ENCODE results near the gene TPBGL.

The TPBGL gene

DNA sequence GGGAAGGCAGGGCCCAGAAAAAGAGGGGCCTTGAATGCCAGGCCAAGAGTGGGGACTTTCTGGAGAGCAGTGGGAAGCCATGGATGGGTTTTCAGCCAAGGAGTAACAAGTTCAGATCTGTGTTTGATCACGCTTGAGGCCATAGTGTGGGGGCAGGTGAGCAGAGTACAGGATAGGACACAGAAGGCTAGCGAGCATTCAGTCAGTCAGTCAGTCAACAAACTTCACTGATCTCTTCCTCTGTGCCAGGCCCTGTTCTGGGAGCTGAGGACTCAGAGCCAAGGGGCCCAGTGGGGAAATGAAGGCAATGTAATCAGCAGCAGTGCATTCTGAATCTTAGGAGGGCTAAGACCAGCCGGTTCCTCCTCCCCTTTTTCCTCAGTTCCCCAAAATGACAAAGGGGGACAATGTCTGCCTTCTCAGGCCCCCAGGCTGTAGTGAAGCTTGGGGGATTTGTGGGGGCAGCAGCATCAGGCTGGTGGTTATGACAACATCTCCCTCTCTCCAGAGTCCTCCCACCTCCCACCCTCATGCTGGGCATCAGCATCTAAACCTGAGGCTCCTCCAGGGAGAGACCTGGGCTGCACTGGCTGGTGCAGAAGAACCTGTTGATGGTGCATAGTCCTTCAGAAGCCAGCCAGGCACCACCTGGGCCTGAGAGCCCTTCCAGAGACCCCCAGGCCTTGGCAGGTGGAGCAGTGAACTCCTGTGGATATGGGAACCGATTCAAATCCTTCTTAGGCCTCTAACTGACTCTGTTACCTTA lies 42.9 kb upstream of the TPBGL start:
- no peak overlapping the region for H3K4me3 ChIP-seq (ENCODE audit: low read length)
- TF ChIP-seq, protein P1, sequence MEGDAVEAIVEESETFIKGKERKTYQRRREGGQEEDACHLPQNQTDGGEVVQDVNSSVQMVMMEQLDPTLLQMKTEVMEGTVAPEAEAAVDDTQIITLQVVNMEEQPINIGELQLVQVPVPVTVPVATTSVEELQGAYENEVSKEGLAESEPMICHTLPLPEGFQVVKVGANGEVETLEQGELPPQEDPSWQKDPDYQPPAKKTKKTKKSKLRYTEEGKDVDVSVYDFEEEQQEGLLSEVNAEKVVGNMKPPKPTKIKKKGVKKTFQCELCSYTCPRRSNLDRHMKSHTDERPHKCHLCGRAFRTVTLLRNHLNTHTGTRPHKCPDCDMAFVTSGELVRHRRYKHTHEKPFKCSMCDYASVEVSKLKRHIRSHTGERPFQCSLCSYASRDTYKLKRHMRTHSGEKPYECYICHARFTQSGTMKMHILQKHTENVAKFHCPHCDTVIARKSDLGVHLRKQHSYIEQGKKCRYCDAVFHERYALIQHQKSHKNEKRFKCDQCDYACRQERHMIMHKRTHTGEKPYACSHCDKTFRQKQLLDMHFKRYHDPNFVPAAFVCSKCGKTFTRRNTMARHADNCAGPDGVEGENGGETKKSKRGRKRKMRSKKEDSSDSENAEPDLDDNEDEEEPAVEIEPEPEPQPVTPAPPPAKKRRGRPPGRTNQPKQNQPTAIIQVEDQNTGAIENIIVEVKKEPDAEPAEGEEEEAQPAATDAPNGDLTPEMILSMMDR (conservative IDR thresholded peaks at IDR 0.05; ENCODE audit: low read length), result no peak
- no peak for DNase-seq (ENCODE audit: low read depth)

DNA sequence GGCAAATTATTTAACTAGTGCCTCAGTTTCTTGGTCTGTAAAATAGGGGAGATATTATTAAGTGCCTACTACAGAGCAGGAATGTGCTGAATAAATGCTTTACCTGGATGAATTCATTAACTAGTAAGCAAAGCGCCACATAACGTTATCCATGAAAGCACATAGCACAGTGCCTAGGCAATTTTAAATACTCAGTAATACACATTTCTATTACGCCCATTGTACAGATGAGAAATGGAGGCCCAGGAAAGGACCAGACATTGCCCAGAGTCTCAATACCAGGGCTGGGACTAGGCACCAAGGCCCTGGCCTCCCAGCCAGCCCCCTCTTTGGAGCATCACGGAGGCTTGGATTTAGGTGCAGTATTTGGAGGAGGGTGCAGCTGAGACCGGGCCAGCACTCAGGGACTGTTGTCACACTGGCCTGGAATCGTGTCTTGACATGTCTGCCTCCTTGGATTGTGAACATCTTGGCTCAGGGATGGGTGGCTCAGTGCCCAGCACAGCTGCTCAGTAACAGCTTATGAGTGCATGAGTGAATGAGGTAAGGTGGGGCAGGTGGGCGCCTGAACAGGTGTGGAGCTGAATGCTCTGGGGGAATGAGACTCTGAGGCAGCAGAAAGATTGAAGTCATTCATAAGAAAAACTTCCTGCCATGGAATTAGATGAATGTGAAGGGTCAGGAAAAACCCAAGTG lies 42.1 kb upstream of the TPBGL start:
- TF ChIP-seq, protein P1 (conservative IDR thresholded peaks at IDR 0.05; ENCODE audit: low read length), result no peak
- H3K4me3 ChIP-seq (ENCODE audit: low read length), result no peak overlapping the region
- no peak for DNase-seq (ENCODE audit: low read depth)

DNA sequence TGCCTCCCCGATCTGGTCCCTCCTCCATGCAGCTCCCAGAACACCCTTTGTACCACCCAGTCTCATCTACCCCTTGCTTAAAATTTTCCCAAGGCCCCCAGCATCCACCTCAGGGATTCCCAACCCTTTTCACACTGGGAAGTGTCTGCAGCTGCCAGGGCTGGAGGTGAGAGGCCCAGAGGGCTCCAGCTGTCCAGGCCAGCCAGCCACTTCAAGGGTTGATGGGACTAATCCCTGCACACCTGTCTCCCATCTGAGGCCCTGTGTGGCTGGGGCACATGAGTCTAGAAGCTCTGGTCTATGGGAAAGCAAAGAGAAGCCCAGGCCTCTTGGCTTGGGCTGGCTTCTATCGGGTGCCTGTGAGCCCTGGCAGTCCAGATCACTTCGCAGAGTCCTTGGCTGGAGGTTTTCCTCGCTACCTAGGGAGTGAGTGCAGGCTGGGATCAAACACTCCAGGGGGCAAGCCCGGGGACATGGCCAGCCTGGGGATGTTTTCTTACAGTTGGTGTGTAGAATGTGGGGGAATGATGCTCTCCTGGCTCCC lies 41.1 kb upstream of the TPBGL start:
- TF ChIP-seq, protein P1 (conservative IDR thresholded peaks at IDR 0.05; ENCODE audit: low read length), result no peak
- H3K4me3 ChIP-seq (ENCODE audit: low read length), result no peak overlapping the region
- DNase-seq (ENCODE audit: low read depth), result no peak

DNA sequence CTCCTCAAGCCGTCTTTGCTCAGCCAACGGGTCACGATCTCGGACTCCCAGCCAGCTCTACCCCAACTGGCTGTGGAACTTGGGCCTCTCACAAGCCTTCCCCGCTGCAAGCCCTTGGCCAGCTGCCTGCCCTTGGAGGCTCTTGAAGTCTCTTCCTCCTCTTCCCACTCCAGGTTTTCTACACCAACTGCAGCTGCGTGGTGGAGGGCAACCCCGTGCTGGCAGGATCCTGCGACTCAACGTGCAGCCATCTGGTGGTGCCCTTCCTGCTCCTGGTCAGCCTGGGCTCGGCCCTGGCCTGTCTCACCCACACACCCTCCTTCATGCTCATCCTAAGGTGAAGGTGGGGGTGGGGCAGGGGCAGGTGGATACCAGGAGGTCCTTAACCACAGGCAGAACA lies 40.5 kb upstream of the TPBGL start:
- TF ChIP-seq, protein P1 (conservative IDR thresholded peaks at IDR 0.05; ENCODE audit: low read length), result no peak
- DNase-seq (ENCODE audit: low read depth), result no peak

DNA sequence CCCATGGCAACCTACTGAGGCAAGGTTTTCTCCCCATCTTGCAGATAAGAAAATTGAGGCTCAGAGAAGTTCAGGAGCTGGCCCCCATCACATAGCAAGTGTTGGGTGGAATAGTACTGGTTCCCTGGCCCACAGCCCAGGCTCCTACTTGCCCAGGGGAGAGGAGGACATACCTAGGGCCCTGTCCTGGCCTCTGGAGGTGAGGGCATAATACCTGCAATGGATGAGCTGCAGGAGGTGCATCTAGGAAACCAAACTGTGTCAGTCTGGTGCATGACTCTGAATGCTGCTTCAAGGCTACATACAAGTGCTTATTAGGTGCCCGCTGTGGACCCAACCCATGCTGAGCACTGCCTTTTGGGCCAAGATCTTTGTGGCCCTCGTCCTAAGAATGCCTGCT lies 40.0 kb upstream of the TPBGL start:
- DNase-seq (ENCODE audit: low read depth), result no peak
- TF ChIP-seq, protein P1 (conservative IDR thresholded peaks at IDR 0.05; ENCODE audit: low read length), result no peak
- no peak overlapping the region for H3K4me3 ChIP-seq (ENCODE audit: low read length)

More for the DNA sequence above, 40.5 kb upstream of the TPBGL start:
- no peak overlapping the region for H3K4me3 ChIP-seq (ENCODE audit: low read length)

DNA sequence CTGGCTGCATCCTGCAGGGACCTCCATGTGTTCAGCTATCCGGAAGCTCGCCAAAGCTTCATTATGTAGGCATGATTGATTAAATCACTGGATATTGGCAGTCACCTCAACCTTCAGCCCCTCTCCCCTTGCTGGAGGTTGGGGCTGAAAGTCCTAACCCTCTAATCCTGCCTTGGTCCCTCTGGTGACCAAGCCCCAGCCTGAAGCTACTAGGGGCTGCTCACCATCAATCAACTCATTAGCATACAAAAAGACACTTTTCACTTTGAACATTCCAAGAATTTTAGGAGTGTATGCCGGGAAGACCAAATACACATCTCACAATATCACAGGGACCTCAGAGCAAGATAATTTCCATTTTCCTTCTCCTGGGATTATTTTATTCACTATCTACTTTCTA lies 38.8 kb upstream of the TPBGL start:
- TF ChIP-seq, protein P1 (conservative IDR thresholded peaks at IDR 0.05; ENCODE audit: low read length), result no peak
- no peak for DNase-seq (ENCODE audit: low read depth)
- no peak overlapping the region for H3K4me3 ChIP-seq (ENCODE audit: low read length)
